ENCODE data around the gene HEATR9. TPM values are rescaled to one million over a fixed set of nuclear protein-coding genes. Genes with fewer than 3 reads are reported as not detected.
A peak's percentile ranks its signal among the peaks of the same experiment; 100 is the strongest.

The HEATR9 gene
- total RNA-seq, 1 donor from 2014 or later = not detected

GRCh38 chr17:35817196-35817595, 51.5 kb downstream of the HEATR9 start:
- no peak for TF ChIP-seq CTCF (IDR thresholded peaks at IDR 0.05)
- Mint-ChIP-seq H3K9me3 (no peaks in the 10 kb centered on the region), H3K27ac (no peak overlapping the region), H3K36me3 (ENCODE audit: low read depth) (peaks cover 61% of the 10 kb centered on the region), H3K4me3 (no peak overlapping the region), H3K4me1 (peaks cover 43% of the 10 kb centered on the region), H3K27me3 (no peaks in the 10 kb centered on the region)
- DNase-seq = no peak
- intact Hi-C loops (cut with micrococcal nuclease) = no loop called here
- CTCF ChIA-PET = interaction anchor here (1.1 to 1.5 kb wide), 2 partner anchors 50 to 53 kb away, joined by 4 to 7 read pairs; no protein-coding TSS in a partner anchor
- no peak for ATAC-seq (ENCODE audit: low read depth)
- POLR2A ChIA-PET = interaction anchor here (1.0 kb wide), 1 partner anchor 8 kb away, joined by 3 read pairs; the partner anchor contains the start of gene TAF15

- intact Hi-C loops (cut with micrococcal nuclease) = no loop called here
- H3K9me3 Mint-ChIP-seq = no peaks in the 10 kb centered on the region
- TF ChIP-seq CTCF (IDR thresholded peaks at IDR 0.05) = no peak
- no peaks in the 10 kb centered on the region for H3K27me3 Mint-ChIP-seq
- H3K36me3 Mint-ChIP-seq (ENCODE audit: low read depth) = peaks cover 59% of the 10 kb centered on the region
- no peak overlapping the region for H3K4me3 Mint-ChIP-seq
- H3K27ac Mint-ChIP-seq = no peak overlapping the region
- no peak for ATAC-seq (ENCODE audit: low read depth)
- POLR2A ChIA-PET = no interaction called here
- no peak for DNase-seq
- peaks cover 48% of the 10 kb centered on the region for H3K4me1 Mint-ChIP-seq
- CTCF ChIA-PET = interaction anchor here (1.1 to 1.5 kb wide), 2 partner anchors 50 to 52 kb away, joined by 4 to 7 read pairs; no protein-coding TSS in a partner anchor
Measured at GRCh38 chr17:35816723-35817122, 52.0 kb downstream of the HEATR9 start.

- no peaks in the 10 kb centered on the region for H3K9me3 Mint-ChIP-seq
- H3K27ac Mint-ChIP-seq = no peak overlapping the region
- POLR2A ChIA-PET = interaction anchor here (1.2 kb wide), 1 partner anchor 49 kb away, joined by 6 read pairs; no protein-coding TSS in a partner anchor
- DNase-seq (no peak), ATAC-seq (ENCODE audit: low read depth) (no peak)
- intact Hi-C loops (cut with micrococcal nuclease) = no loop called here
- CTCF ChIA-PET = interaction anchor here (0.6 to 6.4 kb wide), 2 partner anchors 40 to 49 kb away, joined by 3 to 158 read pairs; partner anchors contain the start of gene C17orf50
- peaks cover 75% of the 10 kb centered on the region for H3K4me1 Mint-ChIP-seq
- H3K4me3 Mint-ChIP-seq = no peak overlapping the region
- H3K27me3 Mint-ChIP-seq = no peaks in the 10 kb centered on the region
- H3K36me3 Mint-ChIP-seq (ENCODE audit: low read depth) = peaks cover 43% of the 10 kb centered on the region
- TF ChIP-seq CTCF (IDR thresholded peaks at IDR 0.05) = no peak
Measured at GRCh38 chr17:35812456-35812855, 56.2 kb downstream of the HEATR9 start.

GRCh38 chr17:35811759-35812158, 56.9 kb downstream of the HEATR9 start:
- Mint-ChIP-seq H3K4me1 (peaks cover 72% of the 10 kb centered on the region), H3K36me3 (ENCODE audit: low read depth) (peaks cover 41% of the 10 kb centered on the region), H3K27ac (no peak overlapping the region), H3K27me3 (no peaks in the 10 kb centered on the region), H3K4me3 (peak overlapping the region; percentile 57), H3K9me3 (no peaks in the 10 kb centered on the region)
- ChIA-PET CTCF (interaction anchor here (6.4 kb wide), 1 partner anchor 49 kb away, joined by 158 read pairs; the partner anchor contains the start of gene C17orf50), POLR2A (interaction anchor here (1.2 kb wide), 1 partner anchor 48 kb away, joined by 6 read pairs; no protein-coding TSS in a partner anchor)
- intact Hi-C loops (cut with micrococcal nuclease) = no loop called here
- no peak for DNase-seq
- TF ChIP-seq CTCF (IDR thresholded peaks at IDR 0.05) = no peak
- ATAC-seq (ENCODE audit: low read depth) = no peak

GRCh38 chr17:35809855-35810461, 58.7 kb downstream of the HEATR9 start:
- H3K36me3 Mint-ChIP-seq (ENCODE audit: low read depth) = peaks cover 25% of the 10 kb centered on the region
- no peaks in the 10 kb centered on the region for H3K27me3 Mint-ChIP-seq
- peak; percentile 1 for ATAC-seq (ENCODE audit: low read depth)
- H3K4me1 Mint-ChIP-seq = peaks cover 57% of the 10 kb centered on the region
- H3K4me3 Mint-ChIP-seq = peak overlapping the region; percentile 93
- CTCF ChIA-PET = interaction anchor here (3.3 to 6.4 kb wide), 3 partner anchors 13 to 47 kb away, joined by 18 to 158 read pairs (median 22); partner anchors contain the start of genes C17orf50 and MMP28
- no peaks in the 10 kb centered on the region for H3K9me3 Mint-ChIP-seq
- DNase-seq = no peak
- no peak for TF ChIP-seq CTCF (IDR thresholded peaks at IDR 0.05)
- intact Hi-C loops (cut with micrococcal nuclease) = loop anchor here (1.0 to 10.0 kb wide), 7 partner anchors 15 to 791 kb away; partner anchors contain the start of genes AP2B1, MMP28, MRM1 and SLFN5
- POLR2A ChIA-PET = interaction anchor here (0.6 to 3.5 kb wide), 14 partner anchors 8 to 739 kb away, joined by 3 to 121 read pairs (median 5); partner anchors contain the start of genes AP2B1, MMP28 and PEX12
- H3K27ac Mint-ChIP-seq = peak overlapping the region; percentile 100

Measured in activated B cell treated with CpG ODN at 0.5 μM for 24 hours (primary cell).